ENCODE measurements around the gene PLCG1.

GRCh38 chr20:41223112-41223511 is 85.8 kb downstream of the PLCG1 start:
- TF ChIP-seq CTCF (IDR thresholded peaks at IDR 0.05) (no peak), POLR2A (IDR thresholded peaks at IDR 0.05) (no peak)
